ENCODE results near the gene SERPINA10. TPM values are rescaled to one million over a fixed set of nuclear protein-coding genes. Genes with fewer than 3 reads are reported as not detected.

Gene SERPINA10
- polyA plus RNA-seq, 1 of the 3 experiments (the other 2 are of a cell fraction), result not detected

DNA sequence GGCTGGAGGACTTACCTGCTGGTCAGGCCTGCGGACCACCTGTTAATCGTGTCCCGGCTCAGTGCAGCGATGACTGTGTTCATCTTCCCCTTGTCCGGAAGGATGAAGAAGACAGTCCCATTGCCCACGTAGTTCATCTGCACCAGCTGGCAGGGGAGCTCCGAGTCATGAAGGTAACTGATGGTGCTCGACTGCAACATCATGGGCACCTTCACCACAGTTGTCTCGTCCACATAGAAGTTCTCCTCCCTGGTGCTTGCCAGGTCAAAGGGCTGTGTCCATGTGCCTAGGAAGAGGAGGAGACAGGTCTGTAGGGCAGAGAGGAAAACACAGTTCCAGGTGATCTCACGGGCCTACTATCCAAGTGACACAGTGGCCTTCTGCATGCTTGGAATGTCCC lies 16.7 kb upstream of the SERPINA10 start:
- Histone ChIP-seq H3K27me3 (ENCODE audit: insufficient read depth) (no peaks in the 10 kb centered on the region), H3K79me2 (ENCODE audit: insufficient read depth) (no peaks in the 10 kb centered on the region), H3F3A (replicated peaks; ENCODE audit: insufficient read depth) (no peaks in the 10 kb centered on the region), H3K4me3 (ENCODE audit: low read depth in 2 of 2, low read length in 1 of 2) (no peak overlapping the region), H4K20me1 (ENCODE audit: insufficient read depth) (no peaks in the 10 kb centered on the region), H3K4me2 (no peak overlapping the region), H3K4me1 (ENCODE audit: control insufficient read depth in 1 of 2, insufficient read depth in 2 of 2, low read depth in 1 of 2, low read length in 1 of 2) (no peaks in the 10 kb centered on the region), H3K27ac (ENCODE audit: low read depth in 2 of 2, low read length in 1 of 2) (no peak overlapping the region), H3K9ac (no peak overlapping the region), H3K9me2 (no peaks in the 10 kb centered on the region), H3K36me3 (replicated peaks in 1 of 2; ENCODE audit: control insufficient read depth in 1 of 2, insufficient read depth in 2 of 2, low read length in 1 of 2) (no peaks in the 10 kb centered on the region), H2AFZ (ENCODE audit: low read depth) (no peak overlapping the region), H3K9me3 (no peaks in the 10 kb centered on the region; the same call in 1 of the 2 replicates)
- TF ChIP-seq RCOR1 (IDR thresholded peaks at IDR 0.05; ENCODE audit: low read length), result no peak
- no peak for TF ChIP-seq RAD21 (IDR thresholded peaks at IDR 0.05; ENCODE audit: low read length)
- TF ChIP-seq FOSL2 (IDR thresholded peaks at IDR 0.05; ENCODE audit: borderline replicate concordance, low read depth), result no peak
- TF ChIP-seq TEAD4 (IDR thresholded peaks at IDR 0.05; ENCODE audit: borderline replicate concordance, insufficient read depth), result no peak
- TF ChIP-seq MEF2A (IDR thresholded peaks at IDR 0.05; ENCODE audit: borderline replicate concordance, low read depth), result no peak
- no peak for TF ChIP-seq RFX5 (IDR thresholded peaks at IDR 0.05; ENCODE audit: low read length)
- TF ChIP-seq, protein P1, sequence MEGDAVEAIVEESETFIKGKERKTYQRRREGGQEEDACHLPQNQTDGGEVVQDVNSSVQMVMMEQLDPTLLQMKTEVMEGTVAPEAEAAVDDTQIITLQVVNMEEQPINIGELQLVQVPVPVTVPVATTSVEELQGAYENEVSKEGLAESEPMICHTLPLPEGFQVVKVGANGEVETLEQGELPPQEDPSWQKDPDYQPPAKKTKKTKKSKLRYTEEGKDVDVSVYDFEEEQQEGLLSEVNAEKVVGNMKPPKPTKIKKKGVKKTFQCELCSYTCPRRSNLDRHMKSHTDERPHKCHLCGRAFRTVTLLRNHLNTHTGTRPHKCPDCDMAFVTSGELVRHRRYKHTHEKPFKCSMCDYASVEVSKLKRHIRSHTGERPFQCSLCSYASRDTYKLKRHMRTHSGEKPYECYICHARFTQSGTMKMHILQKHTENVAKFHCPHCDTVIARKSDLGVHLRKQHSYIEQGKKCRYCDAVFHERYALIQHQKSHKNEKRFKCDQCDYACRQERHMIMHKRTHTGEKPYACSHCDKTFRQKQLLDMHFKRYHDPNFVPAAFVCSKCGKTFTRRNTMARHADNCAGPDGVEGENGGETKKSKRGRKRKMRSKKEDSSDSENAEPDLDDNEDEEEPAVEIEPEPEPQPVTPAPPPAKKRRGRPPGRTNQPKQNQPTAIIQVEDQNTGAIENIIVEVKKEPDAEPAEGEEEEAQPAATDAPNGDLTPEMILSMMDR (IDR thresholded peaks at IDR 0.05), result no peak
- WGBS (ENCODE audit: low lambda C conversion rate), result 19% methylated on average over 3 of the region's 10 CpGs
- CTCF ChIA-PET, result no interaction called here
- DNase-seq, result no peak
- POLR2A ChIA-PET, result no interaction called here

DNA sequence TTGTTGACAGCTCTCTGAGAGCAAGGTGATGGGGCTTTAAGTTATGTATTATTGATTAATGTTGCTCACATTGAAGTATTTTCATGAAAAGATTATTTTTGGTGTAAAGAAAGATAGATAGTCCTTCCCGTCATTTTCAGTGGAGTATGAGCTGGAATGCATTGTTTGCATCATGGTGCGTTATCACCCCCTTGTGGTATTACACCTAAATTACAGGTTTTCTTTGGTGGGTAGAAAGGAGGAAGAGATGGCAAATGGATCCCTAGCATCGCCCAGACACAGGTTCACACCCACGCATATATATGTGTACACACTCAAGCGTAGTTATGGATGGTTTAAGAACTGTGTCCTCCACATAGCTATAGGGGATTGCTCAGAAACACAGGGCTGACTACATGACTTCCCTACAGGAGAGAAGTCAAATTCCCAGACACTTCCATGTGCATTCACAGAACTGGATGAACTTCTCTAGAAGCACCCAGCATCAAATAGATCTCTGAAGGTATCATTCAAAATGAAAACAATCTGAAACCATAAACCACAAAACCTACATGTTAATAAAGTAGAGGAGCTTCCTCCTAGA lies 14.4 kb upstream of the SERPINA10 start:
- CTCF ChIA-PET, result no interaction called here

More for the DNA sequence above, 14.4 kb upstream of the SERPINA10 start:
- no peak overlapping the region; a peak in 1 of 4 replicates for H3K4me3 ChIP-seq (ENCODE audit: low read depth in 2 of 2, low read length in 1 of 2)
- no peak for DNase-seq
- H4K20me1 ChIP-seq (ENCODE audit: insufficient read depth), result no peaks in the 10 kb centered on the region
- no peaks in the 10 kb centered on the region for H3K9me2 ChIP-seq
- WGBS (ENCODE audit: low lambda C conversion rate), result 35% methylated on average over 5 of the region's 5 CpGs
- H3K36me3 ChIP-seq (replicated peaks in 1 of 2; ENCODE audit: control insufficient read depth in 1 of 2, insufficient read depth in 2 of 2, low read length in 1 of 2), result no peaks in the 10 kb centered on the region
- H3K9me3 ChIP-seq, result no peaks in the 10 kb centered on the region; the same call in 1 of the 2 replicates
- no peak overlapping the region for H3K27ac ChIP-seq (ENCODE audit: low read depth in 2 of 2, low read length in 1 of 2)
- H3K4me1 ChIP-seq (ENCODE audit: control insufficient read depth in 1 of 2, insufficient read depth in 2 of 2, low read depth in 1 of 2, low read length in 1 of 2), result no peaks in the 10 kb centered on the region
- no peak overlapping the region for H3K4me2 ChIP-seq
- no peak overlapping the region for H3K9ac ChIP-seq
- TF ChIP-seq FOXJ3 (CRISPR knock-in tag; IDR thresholded peaks at IDR 0.05) (no peak), GATA2 (CRISPR knock-in tag; IDR thresholded peaks at IDR 0.05) (no peak), FOSL2 (IDR thresholded peaks at IDR 0.05; ENCODE audit: borderline replicate concordance, low read depth) (no peak), TAF1 (IDR thresholded peaks at IDR 0.05; ENCODE audit: borderline replicate concordance, low read depth, low read length) (no peak), NFIC (IDR thresholded peaks at IDR 0.05; ENCODE audit: borderline replicate concordance) (no peak), YY1 (IDR thresholded peaks at IDR 0.05; ENCODE audit: low read depth) (no peak), MEF2A (IDR thresholded peaks at IDR 0.05; ENCODE audit: borderline replicate concordance, low read depth) (no peak), RCOR1 (IDR thresholded peaks at IDR 0.05; ENCODE audit: low read length) (no peak), RAD21 (IDR thresholded peaks at IDR 0.05; ENCODE audit: low read length) (0 out of 2 replicates have a peak, but pooled peaks have one; percentile 9), TCF12 (IDR thresholded peaks at IDR 0.05) (no peak), SMC3 (IDR thresholded peaks at IDR 0.05; ENCODE audit: low read depth, low read length) (no peak)
- TF ChIP-seq, protein P2, sequence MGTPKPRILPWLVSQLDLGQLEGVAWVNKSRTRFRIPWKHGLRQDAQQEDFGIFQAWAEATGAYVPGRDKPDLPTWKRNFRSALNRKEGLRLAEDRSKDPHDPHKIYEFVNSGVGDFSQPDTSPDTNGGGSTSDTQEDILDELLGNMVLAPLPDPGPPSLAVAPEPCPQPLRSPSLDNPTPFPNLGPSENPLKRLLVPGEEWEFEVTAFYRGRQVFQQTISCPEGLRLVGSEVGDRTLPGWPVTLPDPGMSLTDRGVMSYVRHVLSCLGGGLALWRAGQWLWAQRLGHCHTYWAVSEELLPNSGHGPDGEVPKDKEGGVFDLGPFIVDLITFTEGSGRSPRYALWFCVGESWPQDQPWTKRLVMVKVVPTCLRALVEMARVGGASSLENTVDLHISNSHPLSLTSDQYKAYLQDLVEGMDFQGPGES (IDR thresholded peaks at IDR 0.05; ENCODE audit: low read depth, low read length), result no peak
- TF ChIP-seq, protein P1 (IDR thresholded peaks at IDR 0.05), result peak; percentile 45
- POLR2A ChIA-PET, result no interaction called here
- no peaks in the 10 kb centered on the region for H3K79me2 ChIP-seq (ENCODE audit: insufficient read depth)
- no peak overlapping the region for H2AFZ ChIP-seq (ENCODE audit: low read depth)
- no peaks in the 10 kb centered on the region for H3F3A ChIP-seq (replicated peaks; ENCODE audit: insufficient read depth)
- no peaks in the 10 kb centered on the region for H3K27me3 ChIP-seq (ENCODE audit: insufficient read depth)

All from SK-N-SH (cell line).